ENCODE results near the gene UBXN11.

DNA sequence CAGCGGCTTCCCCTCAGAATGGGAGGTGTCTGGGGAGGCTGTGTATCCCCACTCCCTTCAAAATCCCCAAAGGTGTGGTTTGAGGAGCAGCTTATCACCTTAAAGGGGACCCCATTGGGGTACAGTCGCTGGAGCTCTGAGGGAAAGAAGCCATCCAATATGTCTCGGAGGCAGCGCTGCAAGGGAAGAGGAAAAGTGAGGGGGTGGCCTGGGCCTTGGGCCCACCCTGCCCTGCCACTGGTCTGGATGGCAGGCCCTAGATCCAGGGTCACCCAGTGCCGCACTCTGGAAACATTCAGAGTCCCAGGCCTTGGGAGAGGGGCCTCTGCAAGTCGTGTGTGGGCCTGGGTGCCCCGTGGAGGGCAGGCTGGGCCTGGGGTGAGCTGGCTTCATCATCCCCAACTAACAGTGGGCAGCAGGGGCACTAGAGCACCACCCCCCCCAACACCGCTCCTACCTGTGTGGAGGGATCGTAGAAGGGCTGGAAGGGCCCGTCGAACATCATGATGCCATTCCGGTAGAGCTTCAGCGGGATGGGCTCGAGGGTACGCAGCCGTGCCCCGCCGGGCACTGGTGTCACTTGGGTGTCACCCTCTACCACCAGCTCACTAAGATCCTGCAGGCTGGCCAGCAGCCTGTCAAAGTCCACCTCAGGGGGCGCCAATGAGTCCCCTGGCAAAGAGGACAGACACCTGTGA is 20.9 kb downstream of the UBXN11 start:
- TF ChIP-seq POLR2A (IDR thresholded peaks at IDR 0.05; ENCODE audit: low read depth, low read length) (no peak), POLR2AphosphoS5 (IDR thresholded peaks at IDR 0.05; ENCODE audit: low read depth, low read length) (no peak), TAF1 (IDR thresholded peaks at IDR 0.05; ENCODE audit: borderline replicate concordance, low read depth, low read length) (no peak)

Measured in GM12892 (cell line).